ENCODE data around the gene MAP7D2. TPM values are rescaled to one million over a fixed set of nuclear protein-coding genes. Genes with fewer than 3 reads are reported as not detected.

The MAP7D2 gene
- total RNA-seq, 1 donor from 2014 or later: 1.5 TPM

DNA sequence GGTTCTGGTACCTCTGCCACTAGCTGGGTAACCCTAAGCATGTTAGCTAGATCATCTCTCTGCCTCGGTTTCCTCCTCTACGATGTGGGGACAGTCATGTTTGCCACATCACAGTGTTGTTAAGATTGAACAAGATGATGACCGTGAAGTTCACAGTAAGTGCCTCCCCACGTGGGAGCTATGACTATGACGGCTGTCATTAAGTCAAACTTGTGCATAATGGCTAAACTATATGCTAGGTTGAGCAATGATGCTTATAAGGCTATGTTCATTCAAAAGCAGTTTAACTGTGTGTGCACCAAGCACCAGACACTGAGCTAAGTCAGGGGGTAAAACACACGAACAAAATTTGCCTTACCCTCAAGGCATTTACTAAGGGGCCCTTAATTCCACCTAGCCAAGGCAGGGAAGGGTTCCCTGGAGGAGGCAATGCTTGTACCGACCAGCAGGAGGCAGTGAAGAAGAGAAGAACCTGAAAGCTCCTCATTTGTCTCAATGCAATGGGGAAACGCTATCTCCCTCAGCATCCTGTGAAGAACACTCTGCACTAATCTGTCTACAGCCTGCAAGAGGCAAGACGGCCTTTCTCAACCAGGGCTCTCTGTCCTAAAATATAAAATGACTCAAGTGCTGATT is 52.9 kb downstream of the MAP7D2 start:
- Mint-ChIP-seq H3K9me3 (ENCODE audit: low read depth) (peaks cover 8% of the 10 kb centered on the region), H3K36me3 (ENCODE audit: insufficient read depth) (no peaks in the 10 kb centered on the region), H3K27ac (no peak overlapping the region), H3K4me1 (ENCODE audit: low read depth) (peaks cover 2% of the 10 kb centered on the region), H3K27me3 (no peaks in the 10 kb centered on the region), H3K4me3 (ENCODE audit: low read depth) (no peak overlapping the region)
- no peak for DNase-seq (ENCODE audit: low spot score, unreplicated experiment)
- TF ChIP-seq, protein P1, sequence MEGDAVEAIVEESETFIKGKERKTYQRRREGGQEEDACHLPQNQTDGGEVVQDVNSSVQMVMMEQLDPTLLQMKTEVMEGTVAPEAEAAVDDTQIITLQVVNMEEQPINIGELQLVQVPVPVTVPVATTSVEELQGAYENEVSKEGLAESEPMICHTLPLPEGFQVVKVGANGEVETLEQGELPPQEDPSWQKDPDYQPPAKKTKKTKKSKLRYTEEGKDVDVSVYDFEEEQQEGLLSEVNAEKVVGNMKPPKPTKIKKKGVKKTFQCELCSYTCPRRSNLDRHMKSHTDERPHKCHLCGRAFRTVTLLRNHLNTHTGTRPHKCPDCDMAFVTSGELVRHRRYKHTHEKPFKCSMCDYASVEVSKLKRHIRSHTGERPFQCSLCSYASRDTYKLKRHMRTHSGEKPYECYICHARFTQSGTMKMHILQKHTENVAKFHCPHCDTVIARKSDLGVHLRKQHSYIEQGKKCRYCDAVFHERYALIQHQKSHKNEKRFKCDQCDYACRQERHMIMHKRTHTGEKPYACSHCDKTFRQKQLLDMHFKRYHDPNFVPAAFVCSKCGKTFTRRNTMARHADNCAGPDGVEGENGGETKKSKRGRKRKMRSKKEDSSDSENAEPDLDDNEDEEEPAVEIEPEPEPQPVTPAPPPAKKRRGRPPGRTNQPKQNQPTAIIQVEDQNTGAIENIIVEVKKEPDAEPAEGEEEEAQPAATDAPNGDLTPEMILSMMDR (IDR thresholded peaks at IDR 0.05; ENCODE audit: unreplicated experiment): no peak

DNA sequence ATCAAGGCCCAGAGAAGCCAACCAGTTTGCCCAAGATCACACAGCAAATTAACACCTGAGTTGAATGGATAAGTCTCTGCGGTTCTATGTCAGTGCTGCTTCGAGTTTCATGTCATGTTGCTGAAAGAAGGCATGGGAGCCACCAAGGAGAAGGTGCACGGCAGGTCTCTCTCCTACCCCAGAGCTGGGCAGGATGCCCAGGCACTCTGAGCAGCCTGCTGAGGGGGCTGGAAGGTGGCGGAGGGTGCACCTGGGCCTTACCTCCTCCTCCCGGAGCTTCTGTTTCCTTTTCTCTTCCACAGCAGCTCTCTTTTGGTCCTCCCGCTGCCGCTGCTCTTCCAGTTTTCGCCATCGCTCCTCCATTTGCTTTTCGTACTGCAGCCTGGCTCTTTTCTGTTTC is 53.6 kb downstream of the MAP7D2 start:
- no peaks in the 10 kb centered on the region for H3K27me3 Mint-ChIP-seq
- H3K4me3 Mint-ChIP-seq (ENCODE audit: low read depth): no peak overlapping the region
- no peak overlapping the region for H3K27ac Mint-ChIP-seq
- peaks cover 2% of the 10 kb centered on the region for H3K4me1 Mint-ChIP-seq (ENCODE audit: low read depth)
- no peak for DNase-seq (ENCODE audit: low spot score, unreplicated experiment)
- no peaks in the 10 kb centered on the region for H3K36me3 Mint-ChIP-seq (ENCODE audit: insufficient read depth)
- TF ChIP-seq, protein P1 (IDR thresholded peaks at IDR 0.05; ENCODE audit: unreplicated experiment): no peak
- peaks cover 8% of the 10 kb centered on the region for H3K9me3 Mint-ChIP-seq (ENCODE audit: low read depth)

DNA sequence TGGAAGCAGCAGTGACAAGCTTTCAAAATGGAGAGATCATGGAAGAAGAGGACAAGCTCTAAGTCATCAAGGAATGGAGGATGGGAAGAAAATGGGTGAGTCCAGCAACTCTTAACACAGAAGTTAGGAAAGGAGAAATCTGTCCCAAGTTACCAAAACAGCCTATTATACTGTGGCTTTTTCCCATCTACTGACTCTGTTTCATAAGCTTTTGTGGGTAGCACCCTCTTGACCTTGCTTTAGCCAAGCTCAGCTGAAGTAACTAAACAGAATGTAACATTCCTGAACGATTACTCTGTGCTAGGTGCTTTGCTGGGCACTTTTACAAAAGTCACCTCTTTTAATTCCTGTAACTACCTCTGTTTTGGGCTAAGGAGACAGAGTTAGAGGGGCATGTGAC is 54.9 kb downstream of the MAP7D2 start:
- H3K36me3 Mint-ChIP-seq (ENCODE audit: insufficient read depth): no peaks in the 10 kb centered on the region
- TF ChIP-seq, protein P1 (IDR thresholded peaks at IDR 0.05; ENCODE audit: unreplicated experiment): no peak
- H3K9me3 Mint-ChIP-seq (ENCODE audit: low read depth): peaks cover 8% of the 10 kb centered on the region
- H3K4me1 Mint-ChIP-seq (ENCODE audit: low read depth): no peaks in the 10 kb centered on the region
- H3K4me3 Mint-ChIP-seq (ENCODE audit: low read depth): no peak overlapping the region
- no peak overlapping the region for H3K27ac Mint-ChIP-seq
- DNase-seq (ENCODE audit: low spot score, unreplicated experiment): no peak
- H3K27me3 Mint-ChIP-seq: no peaks in the 10 kb centered on the region

DNA sequence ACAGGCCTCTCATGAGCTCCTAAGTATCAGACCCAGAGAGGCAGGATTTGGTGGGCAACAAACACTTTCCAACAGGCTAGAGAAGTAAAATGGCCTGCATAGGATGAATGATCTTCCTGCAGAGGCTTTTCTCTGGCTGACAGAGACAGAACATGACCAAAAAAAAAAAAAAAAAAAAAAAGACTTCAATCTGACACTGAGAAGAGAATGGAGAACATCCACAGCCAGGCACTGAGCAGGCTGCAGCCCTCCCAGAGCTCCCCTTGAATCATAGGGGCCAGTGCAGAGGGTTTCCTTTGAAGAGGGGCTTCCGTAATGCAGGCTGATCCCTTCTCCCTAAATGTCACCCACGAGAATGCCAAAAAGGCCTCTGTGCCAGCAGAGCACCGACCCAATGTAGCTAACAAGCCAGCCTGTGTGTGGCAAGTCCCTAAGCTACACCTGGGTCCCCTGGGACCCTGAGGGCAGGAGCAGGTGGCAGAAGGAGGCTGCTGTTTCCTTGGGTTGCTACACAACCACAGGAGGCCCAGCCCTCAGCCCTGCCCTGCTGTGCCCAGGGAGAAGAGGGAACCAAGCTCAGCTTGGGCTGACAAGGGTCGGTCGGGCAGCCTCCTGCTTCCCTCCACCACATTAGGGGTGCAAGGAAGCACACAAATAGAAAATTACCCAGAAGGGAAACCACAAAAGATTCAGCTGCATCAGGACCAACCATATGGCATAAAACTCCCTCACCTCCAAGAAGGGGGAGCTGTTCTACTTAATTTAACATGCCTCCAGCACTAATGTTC is 55.6 kb downstream of the MAP7D2 start:
- H3K4me3 Mint-ChIP-seq (ENCODE audit: low read depth): no peak overlapping the region
- DNase-seq (ENCODE audit: low spot score, unreplicated experiment): no peak
- TF ChIP-seq, protein P1 (IDR thresholded peaks at IDR 0.05; ENCODE audit: unreplicated experiment): no peak
- H3K27me3 Mint-ChIP-seq: no peaks in the 10 kb centered on the region
- H3K27ac Mint-ChIP-seq: no peak overlapping the region
- no peaks in the 10 kb centered on the region for H3K36me3 Mint-ChIP-seq (ENCODE audit: insufficient read depth)
- peaks cover 4% of the 10 kb centered on the region for H3K9me3 Mint-ChIP-seq (ENCODE audit: low read depth)
- peaks cover 1% of the 10 kb centered on the region for H3K4me1 Mint-ChIP-seq (ENCODE audit: low read depth)

DNA sequence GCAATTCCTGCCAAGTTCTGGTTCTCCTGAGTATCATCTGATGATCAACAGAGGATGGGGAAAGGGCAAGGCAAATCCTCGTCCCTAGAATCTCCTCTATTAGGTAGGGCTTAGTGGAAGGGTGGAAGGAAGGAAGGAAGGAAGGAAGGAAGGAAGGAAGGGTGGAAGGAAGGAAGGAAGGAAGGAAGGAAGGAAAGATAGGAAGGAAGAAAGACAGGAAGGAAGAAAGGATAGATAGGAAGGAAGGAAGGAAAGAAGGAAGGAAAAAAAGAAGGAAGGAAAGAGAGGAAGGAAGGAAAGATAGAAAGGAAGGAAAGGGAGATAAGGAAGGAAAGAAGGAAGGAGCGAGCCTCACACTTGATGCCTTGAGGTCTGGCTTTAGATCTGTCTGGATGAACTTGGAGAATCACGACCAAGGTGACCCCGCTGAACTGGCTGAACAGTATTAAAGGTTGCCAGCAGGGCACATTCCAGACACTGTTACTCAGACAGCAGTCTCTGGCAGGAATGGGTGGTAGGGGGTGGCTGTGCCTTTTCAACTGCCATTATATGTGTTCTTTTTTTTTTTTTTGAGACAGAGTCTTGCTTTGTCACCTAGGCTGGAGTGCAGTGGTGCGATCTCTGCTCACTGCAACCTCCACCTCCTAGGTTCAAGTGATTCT is 57.1 kb downstream of the MAP7D2 start:
- Mint-ChIP-seq H3K4me3 (ENCODE audit: low read depth) (no peak overlapping the region), H3K4me1 (ENCODE audit: low read depth) (peaks cover 4% of the 10 kb centered on the region), H3K27ac (no peak overlapping the region), H3K36me3 (ENCODE audit: insufficient read depth) (no peaks in the 10 kb centered on the region), H3K9me3 (ENCODE audit: low read depth) (peaks cover 4% of the 10 kb centered on the region), H3K27me3 (no peaks in the 10 kb centered on the region)
- TF ChIP-seq, protein P1 (IDR thresholded peaks at IDR 0.05; ENCODE audit: unreplicated experiment): no peak
- no peak for DNase-seq (ENCODE audit: low spot score, unreplicated experiment)

Data from progenitor cell of endocrine pancreas (in vitro differentiated cells).